NCI-H187 treated with DMSO at 0.1 percent for 48 hours (cell line): ENCODE measurements around the gene RHBDL1.

ENCODE experiments used
- DNase-seq: peaks from one replicate; lab custom pipeline; 2025; lab: John Stamatoyannopoulos, UW

The RHBDL1 gene

GRCh38 chr16:674214-674881 lies 1.1 kb upstream of the RHBDL1 start:
- no peak for DNase-seq

GRCh38 chr16:675884-676564 lies 553 bp downstream of the RHBDL1 start:
- DNase-seq: no peak

- no peak for DNase-seq
Observed at GRCh38 chr16:676565-676902, 1.1 kb downstream of the RHBDL1 start.

- DNase-seq: peak; percentile 72
Observed at GRCh38 chr16:676913-677312, 1.4 kb downstream of the RHBDL1 start.

GRCh38 chr16:677316-678190 lies 2.1 kb downstream of the RHBDL1 start:
- peak; percentile 17 for DNase-seq

- DNase-seq: no peak
Observed at GRCh38 chr16:678209-678857, 2.9 kb downstream of the RHBDL1 start.

- peak; percentile 34 for DNase-seq
Observed at GRCh38 chr16:678858-679813, 3.7 kb downstream of the RHBDL1 start.

- DNase-seq: no peak
Observed at GRCh38 chr16:679814-680624, 4.5 kb downstream of the RHBDL1 start, which contains the start of gene STUB1. TSS of gene STUB1 (plus strand) at chr16:680410. CDS start at chr16:680526, 116 bp downstream.

GRCh38 chr16:680625-680945 lies 5.1 kb downstream of the RHBDL1 start:
- no peak for DNase-seq

GRCh38 chr16:680967-681745 lies 5.7 kb downstream of the RHBDL1 start:
- DNase-seq: no peak

GRCh38 chr16:681746-682427 lies 6.4 kb downstream of the RHBDL1 start:
- no peak for DNase-seq

- no peak for DNase-seq
Observed at GRCh38 chr16:682493-683395, 7.3 kb downstream of the RHBDL1 start.

GRCh38 chr16:683396-684070 lies 8.1 kb downstream of the RHBDL1 start:
- DNase-seq: no peak

GRCh38 chr16:684071-684794 lies 8.8 kb downstream of the RHBDL1 start, which contains the start of gene JMJD8:
TSS of gene JMJD8 (minus strand) at chr16:684334. CDS start at chr16:684319, 15 bp downstream.
- DNase-seq: peak; percentile 82

- DNase-seq: peak; percentile 38
Observed at GRCh38 chr16:684961-685696, 9.7 kb downstream of the RHBDL1 start.

- DNase-seq: no peak
Observed at GRCh38 chr16:685967-686366, 10.5 kb downstream of the RHBDL1 start.
